ENCODE data around the gene CEP112.

DNA sequence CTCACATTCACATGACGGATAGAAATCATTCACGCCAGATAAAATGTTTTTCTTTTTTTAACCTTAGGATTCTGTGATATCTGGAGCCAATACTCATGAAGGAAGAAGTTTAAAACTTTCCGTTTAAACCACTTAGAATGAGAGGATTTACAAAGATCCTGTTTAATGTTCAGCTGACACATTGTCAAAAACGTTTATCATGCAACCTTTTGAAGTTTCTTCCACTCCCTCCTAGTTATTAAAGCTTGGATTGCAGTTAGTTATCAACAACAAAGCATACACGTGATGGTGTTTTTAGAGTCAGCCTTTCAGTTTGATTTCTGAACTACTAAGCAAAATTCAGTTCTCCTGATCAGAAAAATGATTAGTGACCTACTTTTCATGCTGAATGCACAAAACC, 487.2 kb downstream of the CEP112 start:
- no peak for TF ChIP-seq SMARCA5 (IDR thresholded peaks at IDR 0.05)
- TF ChIP-seq RELA (IDR thresholded peaks at IDR 0.05; ENCODE audit: borderline replicate concordance, partially characterized antibody) = no peak
- TF ChIP-seq, protein P1, sequence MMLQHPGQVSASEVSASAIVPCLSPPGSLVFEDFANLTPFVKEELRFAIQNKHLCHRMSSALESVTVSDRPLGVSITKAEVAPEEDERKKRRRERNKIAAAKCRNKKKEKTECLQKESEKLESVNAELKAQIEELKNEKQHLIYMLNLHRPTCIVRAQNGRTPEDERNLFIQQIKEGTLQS (IDR thresholded peaks at IDR 0.05; ENCODE audit: borderline replicate concordance, extremely low read depth, low read depth, low read length) = no peak
- TF ChIP-seq FOXM1 (IDR thresholded peaks at IDR 0.05; ENCODE audit: low read depth, low read length) = no peak
- TF ChIP-seq, protein P2, sequence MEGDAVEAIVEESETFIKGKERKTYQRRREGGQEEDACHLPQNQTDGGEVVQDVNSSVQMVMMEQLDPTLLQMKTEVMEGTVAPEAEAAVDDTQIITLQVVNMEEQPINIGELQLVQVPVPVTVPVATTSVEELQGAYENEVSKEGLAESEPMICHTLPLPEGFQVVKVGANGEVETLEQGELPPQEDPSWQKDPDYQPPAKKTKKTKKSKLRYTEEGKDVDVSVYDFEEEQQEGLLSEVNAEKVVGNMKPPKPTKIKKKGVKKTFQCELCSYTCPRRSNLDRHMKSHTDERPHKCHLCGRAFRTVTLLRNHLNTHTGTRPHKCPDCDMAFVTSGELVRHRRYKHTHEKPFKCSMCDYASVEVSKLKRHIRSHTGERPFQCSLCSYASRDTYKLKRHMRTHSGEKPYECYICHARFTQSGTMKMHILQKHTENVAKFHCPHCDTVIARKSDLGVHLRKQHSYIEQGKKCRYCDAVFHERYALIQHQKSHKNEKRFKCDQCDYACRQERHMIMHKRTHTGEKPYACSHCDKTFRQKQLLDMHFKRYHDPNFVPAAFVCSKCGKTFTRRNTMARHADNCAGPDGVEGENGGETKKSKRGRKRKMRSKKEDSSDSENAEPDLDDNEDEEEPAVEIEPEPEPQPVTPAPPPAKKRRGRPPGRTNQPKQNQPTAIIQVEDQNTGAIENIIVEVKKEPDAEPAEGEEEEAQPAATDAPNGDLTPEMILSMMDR (IDR thresholded peaks at IDR 0.05 in 2 of 3, conservative IDR thresholded peaks at IDR 0.05 in 1 of 3; ENCODE audit: control insufficient read depth in 2 of 3, extremely low read depth in 1 of 3, insufficient read depth in 1 of 3, low read depth in 3 of 3, low read length in 3 of 3) = no peak
- no peak for TF ChIP-seq REST (IDR thresholded peaks at IDR 0.05; ENCODE audit: low read depth, low read length)
- TF ChIP-seq TAF1 (IDR thresholded peaks at IDR 0.05; ENCODE audit: borderline replicate concordance, low read depth, low read length) = no peak
- TF ChIP-seq EZH2 (IDR thresholded peaks at IDR 0.05; ENCODE audit: borderline replicate concordance, control insufficient read depth, low read depth, low read length) = no peak
- no peak for TF ChIP-seq BACH1 (IDR thresholded peaks at IDR 0.05; ENCODE audit: borderline replicate concordance)
- no peak for TF ChIP-seq CHD1 (IDR thresholded peaks at IDR 0.05; ENCODE audit: low read depth, low read length)
- no peak for TF ChIP-seq EP300 (IDR thresholded peaks at IDR 0.05; ENCODE audit: borderline replicate concordance in 1 of 2, control insufficient read depth in 1 of 2, low read depth in 2 of 2, low read length in 2 of 2)

Measured in GM12878 (cell line).